K562 (cell line): ENCODE results near the gene MEP1B. TPM values are rescaled to one million over a fixed set of nuclear protein-coding genes. Genes with fewer than 3 reads are reported as not detected.

Experiments
- NR1H2 ChIP-seq: sonication (generic); formaldehyde crosslinking; IDR thresholded peaks from 2 replicates; pipeline ENCODE4 v1.4.0; 2020; ENCODE audit warnings: mild to moderate bottlenecking, missing genetic modification reagents
- POLR2H ChIP-seq: IDR thresholded peaks from 2 replicates; pipeline ENCODE4 v1.6.1; 2016; ENCODE audit warnings: missing genetic modification characterization, low read depth, mild to moderate bottlenecking, control low read depth, missing compliant biosample characterization, moderate library complexity
- ZNF282 ChIP-seq: sonication (generic); formaldehyde crosslinking; IDR thresholded peaks from 2 replicates; pipeline ENCODE4 v1.8.1; 2023; ENCODE audit warnings: missing genetic modification reagents
- ZNF668 ChIP-seq: fragments of 250-450 bp; sonication (Bioruptor Pico); IDR thresholded peaks from 2 replicates; pipeline ENCODE4 v1.8.0; 2022; ENCODE audit warnings: mild to moderate bottlenecking, inconsistent platforms
- polyA plus RNA-seq, 8 experiments: library from polyadenylated mRNA; depleted of rRNA in 4 of 8; stranded (reverse) in 5 of 8; unstranded in 3 of 8; fragments of >200 nt; fragmentation: Nextera tagmentation in 2 of 8; fragmentation: Illumina TruSeq in 1 of 8; extraction: Ambion mirVana in 2 of 8; extraction: Trizol in 1 of 8; gene quantifications; 2 replicates each; pipeline versions ENCODE4 v1.2.1 to v1.2.3, GENCODE V29; 2011 to 2014; ENCODE audit warnings: inconsistent platforms in 1 of 8, missing spikeins in 1 of 8
- small RNA-seq: library from RNA; depleted of rRNA; stranded (forward); fragments of <200 nt; gene quantifications from one replicate; pipeline ENCODE3, GENCODE V24; 2014
- total RNA-seq, 7 experiments: library from RNA; depleted of rRNA in 6 of 7; stranded (reverse); fragments of >200 nt in 6 of 7; fragmentation: Illumina TruSeq in 2 of 7; extraction: Trizol in 2 of 7; gene quantifications; 2 replicates each; pipeline versions ENCODE4 v1.2.1 to v1.2.3, GENCODE V29; 2011 to 2021; ENCODE audit warnings: low replicate concordance in 1 of 7

MEP1B gene
- total and polyA plus RNA-seq, 9 of the 15 experiments (the other 6 are each of a cell fraction or from before 2014, with no cell fraction given): 0.03 to 0.11 TPM; not detected in 7

DNA sequence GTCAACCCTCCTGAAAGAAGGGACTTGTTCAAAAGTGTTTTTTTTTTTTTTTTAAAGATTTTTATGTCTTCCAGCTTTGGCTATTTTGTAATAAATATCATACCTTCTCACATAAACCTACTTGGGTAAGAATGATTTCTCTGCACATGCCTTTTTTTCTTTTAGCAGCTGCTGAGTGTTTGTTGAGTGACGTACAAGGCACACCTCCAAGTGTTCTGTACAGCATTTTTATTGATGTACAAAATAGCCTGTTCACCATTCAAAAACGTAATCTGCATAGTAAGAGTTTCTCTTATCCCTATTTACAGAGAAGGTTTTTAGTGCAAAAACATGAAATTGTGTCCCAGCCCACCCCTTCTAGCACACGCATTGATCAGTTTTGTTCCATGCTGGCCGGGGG is 77.6 kb downstream of the MEP1B start (continued):
- no peak for TF ChIP-seq POLR2H (tag)
- no peak for TF ChIP-seq NR1H2 (CRISPR knock-in tag)
- no peak for TF ChIP-seq ZNF668
- TF ChIP-seq ZNF282 (CRISPR knock-in tag): no peak

Small RNA genes within 50 kb of the gene (small RNA-seq; reads per million reads assigned to genes)
- gene RF00019 (not detected), gene RNA5SP453 (0.99 reads per million, percentile 58 among the genes with 10 or more reads in this experiment)

Other genes with a start within 250 kb of the MEP1B start
- gene TRAPPC8, start 246.9 kb upstream of the MEP1B start, total RNA-seq (2014; rRNA removed): 28.0 and 28.8 TPM in 2 replicates
- gene TRAPPC8, start 246.9 kb upstream of the MEP1B start, total RNA-seq (2014; rRNA removed; fragmentation: Illumina TruSeq; extraction: Trizol): 49.2 and 58.0 TPM in 2 replicates
- 56.7 and 62.5 TPM in 2 replicates for gene TRAPPC8, start 246.9 kb upstream of the MEP1B start, total RNA-seq (2015; rRNA removed; fragmentation: Illumina TruSeq; extraction: Trizol)
- gene TRAPPC8, start 246.9 kb upstream of the MEP1B start, total RNA-seq (2021): 44.6 and 52.4 TPM in 2 replicates
- 111 and 115 TPM in 2 replicates for gene TRAPPC8, start 246.9 kb upstream of the MEP1B start, polyA plus RNA-seq (2011; rRNA removed)
- 30.8 and 31.0 TPM in 2 replicates for gene TRAPPC8, start 246.9 kb upstream of the MEP1B start, polyA plus RNA-seq (2014; fragmentation: Illumina TruSeq; extraction: Trizol)
- gene TRAPPC8, start 246.9 kb upstream of the MEP1B start, polyA plus RNA-seq (2014; fragmentation: Nextera tagmentation; extraction: Ambion mirVana): 10 to 100 TPM; 20.1 to 23.4 TPM
- gene TRAPPC8, start 246.9 kb upstream of the MEP1B start, polyA plus RNA-seq (2014; rRNA removed): 35.6 and 51.2 TPM in 2 replicates
- gene RNF125, start 171.2 kb upstream of the MEP1B start, total RNA-seq (2014; rRNA removed): under 0.01 and 0.05 TPM in 2 replicates
- gene RNF125, start 171.2 kb upstream of the MEP1B start, total RNA-seq (2014; rRNA removed; fragmentation: Illumina TruSeq; extraction: Trizol): 0.04 and 0.13 TPM in 2 replicates
- 0.11 TPM in 1 of 2 replicates, not detected in the other for gene RNF125, start 171.2 kb upstream of the MEP1B start, total RNA-seq (2015; rRNA removed; fragmentation: Illumina TruSeq; extraction: Trizol)
- gene RNF125, start 171.2 kb upstream of the MEP1B start, total RNA-seq (2021): 0.09 and 0.13 TPM in 2 replicates
- 0.12 and 0.29 TPM in 2 replicates for gene RNF125, start 171.2 kb upstream of the MEP1B start, polyA plus RNA-seq (2011; rRNA removed)
- 0.03 and 0.10 TPM in 2 replicates for gene RNF125, start 171.2 kb upstream of the MEP1B start, polyA plus RNA-seq (2014; fragmentation: Illumina TruSeq; extraction: Trizol)
- gene RNF125, start 171.2 kb upstream of the MEP1B start, polyA plus RNA-seq (2014; fragmentation: Nextera tagmentation; extraction: Ambion mirVana): under 1 TPM in 1 of 2 experiments, not detected in 1; 0.01 TPM
- 0.01 and 0.04 TPM in 2 replicates for gene RNF125, start 171.2 kb upstream of the MEP1B start, polyA plus RNA-seq (2014; rRNA removed)
- 52.0 and 57.1 TPM in 2 replicates for gene RNF138, start 98.2 kb upstream of the MEP1B start, total RNA-seq (2014; rRNA removed)
- gene RNF138, start 98.2 kb upstream of the MEP1B start, total RNA-seq (2014; rRNA removed; fragmentation: Illumina TruSeq; extraction: Trizol): 80.6 and 89.3 TPM in 2 replicates
- 80.2 and 83.0 TPM in 2 replicates for gene RNF138, start 98.2 kb upstream of the MEP1B start, total RNA-seq (2015; rRNA removed; fragmentation: Illumina TruSeq; extraction: Trizol)
- gene RNF138, start 98.2 kb upstream of the MEP1B start, total RNA-seq (2021): 100 and 105 TPM in 2 replicates
- gene RNF138, start 98.2 kb upstream of the MEP1B start, polyA plus RNA-seq (2011; rRNA removed): 41.6 and 47.6 TPM in 2 replicates
- 64.2 and 65.8 TPM in 2 replicates for gene RNF138, start 98.2 kb upstream of the MEP1B start, polyA plus RNA-seq (2014; fragmentation: Illumina TruSeq; extraction: Trizol)
- gene RNF138, start 98.2 kb upstream of the MEP1B start, polyA plus RNA-seq (2014; fragmentation: Nextera tagmentation; extraction: Ambion mirVana): 10 to 100 TPM; 51.1 to 55.9 TPM
- 58.2 and 62.5 TPM in 2 replicates for gene RNF138, start 98.2 kb upstream of the MEP1B start, polyA plus RNA-seq (2014; rRNA removed)